Panc1 (cell line): ENCODE results near the gene SETD6.

Experiments used
- CTCF ChIP-seq: fragments of 450-650 bp; IDR thresholded peaks from 2 replicates; pipeline ENCODE4 v1.5.1; 2017; ENCODE audit warnings: mild to moderate bottlenecking
- TCF7L2 ChIP-seq: IDR thresholded peaks from 2 replicates; pipeline ENCODE4 v1.6.1; 2011; ENCODE audit warnings: mild to moderate bottlenecking, low read depth, low read length, inconsistent platforms

GRCh38 chr16:58519707-58520106 is 4.4 kb downstream of the SETD6 start:
- TF ChIP-seq CTCF = no peak
- TF ChIP-seq TCF7L2 = no peak
